ENCODE results near the gene TPX2.
"Not testable (repeated sequence)": the region's sequence is repeated elsewhere in the genome, so short reads cannot be mapped to it uniquely, and the experiment has no call there.

TPX2 gene

GRCh38 chr20:31806564-31807355, 67.7 kb downstream of the TPX2 start:
- Mint-ChIP-seq H3K27me3 (no peaks in the 10 kb centered on the region), H3K4me1 (peaks cover 13% of the 10 kb centered on the region), H3K4me3 (no peak overlapping the region), H3K9me3 (no peaks in the 10 kb centered on the region), H3K27ac (no peak overlapping the region), H3K36me3 (no peaks in the 10 kb centered on the region)
- ATAC-seq: no peak

- H3K27me3 Mint-ChIP-seq: no peaks in the 10 kb centered on the region
- H3K4me3 Mint-ChIP-seq: no peak overlapping the region
- peaks cover 13% of the 10 kb centered on the region for H3K4me1 Mint-ChIP-seq
- no peaks in the 10 kb centered on the region for H3K36me3 Mint-ChIP-seq
- no peak for ATAC-seq
- H3K9me3 Mint-ChIP-seq: no peaks in the 10 kb centered on the region
- H3K27ac Mint-ChIP-seq: no peak overlapping the region
Observed at GRCh38 chr20:31808481-31808880, 69.4 kb downstream of the TPX2 start.

GRCh38 chr20:31809661-31810060, 70.6 kb downstream of the TPX2 start:
- H3K9me3 Mint-ChIP-seq: no peaks in the 10 kb centered on the region

GRCh38 chr20:31811198-31811597, 72.1 kb downstream of the TPX2 start:
- H3K4me1 Mint-ChIP-seq: peaks cover 11% of the 10 kb centered on the region
- H3K4me3 Mint-ChIP-seq: no peak overlapping the region
- H3K27ac Mint-ChIP-seq: no peak overlapping the region
- H3K36me3 Mint-ChIP-seq: no peaks in the 10 kb centered on the region
- no peaks in the 10 kb centered on the region for H3K9me3 Mint-ChIP-seq
- H3K27me3 Mint-ChIP-seq: no peaks in the 10 kb centered on the region
- ATAC-seq: no peak

More at GRCh38 chr20:31809661-31810060, 70.6 kb downstream of the TPX2 start:
- no peak for ATAC-seq
- no peaks in the 10 kb centered on the region for H3K27me3 Mint-ChIP-seq
- no peak overlapping the region for H3K4me3 Mint-ChIP-seq
- no peak overlapping the region for H3K27ac Mint-ChIP-seq
- H3K36me3 Mint-ChIP-seq: no peaks in the 10 kb centered on the region
- H3K4me1 Mint-ChIP-seq: peaks cover 13% of the 10 kb centered on the region

GRCh38 chr20:31811796-31812728, 73.0 kb downstream of the TPX2 start:
- no peak overlapping the region for H3K4me3 Mint-ChIP-seq
- no peaks in the 10 kb centered on the region for H3K36me3 Mint-ChIP-seq
- H3K27ac Mint-ChIP-seq: no peak overlapping the region
- ATAC-seq: no peak
- H3K9me3 Mint-ChIP-seq: no peaks in the 10 kb centered on the region
- no peaks in the 10 kb centered on the region for H3K27me3 Mint-ChIP-seq
- H3K4me1 Mint-ChIP-seq: peaks cover 5% of the 10 kb centered on the region

GRCh38 chr20:31813611-31814010, 74.5 kb downstream of the TPX2 start:
- Mint-ChIP-seq H3K36me3 (no peaks in the 10 kb centered on the region), H3K27me3 (no peaks in the 10 kb centered on the region), H3K27ac (no peak overlapping the region), H3K4me1 (peaks cover 5% of the 10 kb centered on the region), H3K4me3 (no peak overlapping the region), H3K9me3 (no peaks in the 10 kb centered on the region)
- no peak for ATAC-seq

- not testable (repeated sequence) for H3K4me3 Mint-ChIP-seq
Observed at GRCh38 chr20:31814142-31814541, 75.1 kb downstream of the TPX2 start.

GRCh38 chr20:31815408-31816188, 76.5 kb downstream of the TPX2 start:
- H3K27ac Mint-ChIP-seq: no peak overlapping the region
- no peaks in the 10 kb centered on the region for H3K9me3 Mint-ChIP-seq
- no peaks in the 10 kb centered on the region for H3K27me3 Mint-ChIP-seq
- no peaks in the 10 kb centered on the region for H3K36me3 Mint-ChIP-seq
- peaks cover under 1% of the 10 kb centered on the region for H3K4me1 Mint-ChIP-seq
- no peak overlapping the region for H3K4me3 Mint-ChIP-seq
- ATAC-seq: no peak

More at GRCh38 chr20:31814142-31814541, 75.1 kb downstream of the TPX2 start:
- not testable (repeated sequence) for H3K9me3 Mint-ChIP-seq, H3K27me3 Mint-ChIP-seq, H3K4me1 Mint-ChIP-seq, H3K36me3 Mint-ChIP-seq, H3K27ac Mint-ChIP-seq, ATAC-seq

- Mint-ChIP-seq H3K4me1 (no peaks in the 10 kb centered on the region), H3K36me3 (no peaks in the 10 kb centered on the region), H3K9me3 (no peaks in the 10 kb centered on the region), H3K4me3 (no peak overlapping the region), H3K27me3 (no peaks in the 10 kb centered on the region), H3K27ac (no peak overlapping the region)
- no peak for ATAC-seq
Observed at GRCh38 chr20:31816221-31816620, 77.1 kb downstream of the TPX2 start.

- Mint-ChIP-seq H3K36me3 (no peaks in the 10 kb centered on the region), H3K27me3 (no peaks in the 10 kb centered on the region)
Observed at GRCh38 chr20:31817461-31817860, 78.4 kb downstream of the TPX2 start.

GRCh38 chr20:31818376-31818908, 79.4 kb downstream of the TPX2 start:
- H3K27ac Mint-ChIP-seq: no peak overlapping the region
- H3K4me3 Mint-ChIP-seq: no peak overlapping the region
- no peaks in the 10 kb centered on the region for H3K36me3 Mint-ChIP-seq
- H3K27me3 Mint-ChIP-seq: no peaks in the 10 kb centered on the region
- ATAC-seq: no peak
- no peaks in the 10 kb centered on the region for H3K4me1 Mint-ChIP-seq
- no peaks in the 10 kb centered on the region for H3K9me3 Mint-ChIP-seq

More at GRCh38 chr20:31817461-31817860, 78.4 kb downstream of the TPX2 start:
- Mint-ChIP-seq H3K27ac (no peak overlapping the region), H3K4me1 (no peaks in the 10 kb centered on the region), H3K4me3 (no peak overlapping the region), H3K9me3 (no peaks in the 10 kb centered on the region)
- no peak for ATAC-seq

- Mint-ChIP-seq H3K27me3 (no peaks in the 10 kb centered on the region), H3K4me3 (no peak within 1 kb of the TSS), H3K4me1 (no peaks in the 10 kb centered on the region), H3K9me3 (no peaks in the 10 kb centered on the region), H3K36me3 (no peaks in the 10 kb centered on the region), H3K27ac (no peak within 1 kb of the TSS)
- no peak for ATAC-seq
Observed at GRCh38 chr20:31819083-31819784, 80.1 kb downstream of the TPX2 start, which contains the start of gene MYLK2. TSS of gene MYLK2 (plus strand) at chr20:31819356. CDS start at chr20:31819581, 225 bp downstream.

- H3K27me3 Mint-ChIP-seq: no peaks in the 10 kb centered on the region
Observed at GRCh38 chr20:31820228-31820627, 81.1 kb downstream of the TPX2 start.

GRCh38 chr20:31821427-31821826, 82.3 kb downstream of the TPX2 start:
- Mint-ChIP-seq H3K4me3 (no peak overlapping the region), H3K4me1 (no peaks in the 10 kb centered on the region), H3K36me3 (no peaks in the 10 kb centered on the region), H3K27me3 (no peaks in the 10 kb centered on the region), H3K27ac (no peak overlapping the region), H3K9me3 (no peaks in the 10 kb centered on the region)
- ATAC-seq: no peak

More at GRCh38 chr20:31820228-31820627, 81.1 kb downstream of the TPX2 start:
- Mint-ChIP-seq H3K27ac (no peak overlapping the region), H3K36me3 (no peaks in the 10 kb centered on the region), H3K4me1 (no peaks in the 10 kb centered on the region), H3K9me3 (no peaks in the 10 kb centered on the region), H3K4me3 (no peak overlapping the region)
- ATAC-seq: no peak
